ENCODE measurements around the gene GSG1L2. TPM values are rescaled to one million over a fixed set of nuclear protein-coding genes. Genes with fewer than 3 reads are reported as not detected.
A peak's percentile ranks its signal among the peaks of the same experiment; 100 is the strongest.
"Not testable (repeated sequence)": the region's sequence is repeated elsewhere in the genome, so short reads cannot be mapped to it uniquely, and the experiment has no call there.

The GSG1L2 gene
- polyA plus RNA-seq, 2 of the 4 experiments (the other 2 are of a cell fraction), result not detected

DNA sequence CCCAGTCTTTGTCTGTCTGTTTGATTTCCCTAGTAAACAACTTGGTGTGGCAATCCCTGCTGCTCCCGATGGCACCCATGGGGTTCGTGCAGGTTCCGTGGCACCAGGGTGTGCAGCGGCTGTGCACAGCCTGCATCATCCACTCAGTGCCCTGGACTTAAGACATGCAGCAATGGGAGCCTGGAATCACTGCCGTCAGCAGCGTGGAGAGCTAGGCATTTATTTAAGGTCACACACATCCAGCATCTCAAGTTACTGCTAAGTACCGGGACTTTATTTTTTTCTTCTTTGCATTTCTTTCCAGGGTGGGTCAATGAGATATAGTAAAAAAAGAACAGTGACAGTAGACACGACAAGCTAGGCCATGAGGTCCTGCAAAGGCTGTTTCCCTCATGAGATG is 33.3 kb downstream of the GSG1L2 start:
- Histone ChIP-seq H3K4me3 (no peak overlapping the region), H3K4me1 (0 out of 3 replicates have a peak, but pooled peaks cover under 1% of the 10 kb centered on the region), H3K27ac (no peak overlapping the region; a peak in 2 of 6 replicates), H3K4me2 (no peak overlapping the region), H3K9me3 (no peaks in the 10 kb centered on the region)
- DNase-seq (ENCODE audit: low read depth in 1 of 2, low spot score in 1 of 2) (no peak), FAIRE-seq (no peak), ATAC-seq (no peak)
- TF ChIP-seq HEYL (CRISPR knock-in tag; IDR thresholded peaks at IDR 0.05), result no peak
- TF ChIP-seq HDAC2 (IDR thresholded peaks at IDR 0.05), result no peak
- TF ChIP-seq, protein P1, sequence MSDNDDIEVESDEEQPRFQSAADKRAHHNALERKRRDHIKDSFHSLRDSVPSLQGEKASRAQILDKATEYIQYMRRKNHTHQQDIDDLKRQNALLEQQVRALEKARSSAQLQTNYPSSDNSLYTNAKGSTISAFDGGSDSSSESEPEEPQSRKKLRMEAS (IDR thresholded peaks at IDR 0.05), result no peak
- no peak for TF ChIP-seq RCOR1 (IDR thresholded peaks at IDR 0.05; ENCODE audit: low read depth, low read length)
- TF ChIP-seq CBX8 (IDR thresholded peaks at IDR 0.05), result no peak
- TF ChIP-seq GATA3 (IDR thresholded peaks at IDR 0.05; ENCODE audit: borderline replicate concordance), result no peak
- TF ChIP-seq, protein P2, sequence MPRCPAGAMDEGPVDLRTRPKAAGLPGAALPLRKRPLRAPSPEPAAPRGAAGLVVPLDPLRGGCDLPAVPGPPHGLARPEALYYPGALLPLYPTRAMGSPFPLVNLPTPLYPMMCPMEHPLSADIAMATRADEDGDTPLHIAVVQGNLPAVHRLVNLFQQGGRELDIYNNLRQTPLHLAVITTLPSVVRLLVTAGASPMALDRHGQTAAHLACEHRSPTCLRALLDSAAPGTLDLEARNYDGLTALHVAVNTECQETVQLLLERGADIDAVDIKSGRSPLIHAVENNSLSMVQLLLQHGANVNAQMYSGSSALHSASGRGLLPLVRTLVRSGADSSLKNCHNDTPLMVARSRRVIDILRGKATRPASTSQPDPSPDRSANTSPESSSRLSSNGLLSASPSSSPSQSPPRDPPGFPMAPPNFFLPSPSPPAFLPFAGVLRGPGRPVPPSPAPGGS (IDR thresholded peaks at IDR 0.05), result no peak
- TF ChIP-seq ATOH8 (CRISPR knock-in tag; IDR thresholded peaks at IDR 0.05; ENCODE audit: low read depth), result no peak
- TF ChIP-seq PBX3 (IDR thresholded peaks at IDR 0.05), result no peak
- TF ChIP-seq NR3C1 (IDR thresholded peaks at IDR 0.05), result no peak
- TF ChIP-seq NFE2L2 (conservative IDR thresholded peaks at IDR 0.05; ENCODE audit: low read length), result no peak
- TF ChIP-seq ESRRA (IDR thresholded peaks at IDR 0.05; ENCODE audit: borderline replicate concordance, low read length), result no peak
- TF ChIP-seq ZSCAN20 (CRISPR knock-in tag; IDR thresholded peaks at IDR 0.05), result no peak
- TF ChIP-seq SREBF2 (IDR thresholded peaks at IDR 0.05), result no peak
- TF ChIP-seq REST (IDR thresholded peaks at IDR 0.05), result no peak
- no peak for TF ChIP-seq EP300 (IDR thresholded peaks at IDR 0.05)
- no peak for TF ChIP-seq FOSL2 (IDR thresholded peaks at IDR 0.05)
- no peak for TF ChIP-seq FOSL2 (CRISPR knock-in tag; IDR thresholded peaks at IDR 0.05)
- TF ChIP-seq CBX2 (IDR thresholded peaks at IDR 0.05; ENCODE audit: borderline replicate concordance, low read depth), result no peak
- WGBS (ENCODE audit: missing lambda C conversion rate), result 89% methylated on average over 7 of the region's 8 CpGs
- ChIA-PET POLR2A (no interaction called here), CTCF (interaction anchor here (2.6 to 3.7 kb wide), 2 partner anchors 20 to 136 kb away, joined by 6 to 14 read pairs; no protein-coding TSS in a partner anchor)

GRCh38 chr17:9784544-9784943 is 37.3 kb downstream of the GSG1L2 start:
- Histone ChIP-seq H3K4me1 (0 out of 3 replicates have a peak, but pooled peaks cover 4% of the 10 kb centered on the region), H3K4me3 (no peak overlapping the region), H3K9me3 (no peaks in the 10 kb centered on the region), H3K4me2 (no peak overlapping the region), H3K27ac (no peak overlapping the region)
- peak; percentile 74 for FAIRE-seq
- WGBS (ENCODE audit: missing lambda C conversion rate), result 96% methylated on average over 2 of the region's 2 CpGs
- DNase-seq (ENCODE audit: low read depth in 1 of 2, low spot score in 1 of 2), result no peak
- no peak for ATAC-seq
- ChIA-PET POLR2A (no interaction called here), CTCF (interaction anchor here (1.4 kb wide), 1 partner anchor 16 kb away, joined by 3 read pairs; no protein-coding TSS in a partner anchor)
- TF ChIP-seq CHD4 (IDR thresholded peaks at IDR 0.05; ENCODE audit: borderline replicate concordance), result no peak
- no peak for TF ChIP-seq ESRRA (IDR thresholded peaks at IDR 0.05; ENCODE audit: borderline replicate concordance, low read length)
- TF ChIP-seq POLR2A (IDR thresholded peaks at IDR 0.05; ENCODE audit: low read length), result no peak
- TF ChIP-seq CBX2 (IDR thresholded peaks at IDR 0.05; ENCODE audit: borderline replicate concordance, low read depth), result no peak
- TF ChIP-seq RCOR1 (IDR thresholded peaks at IDR 0.05; ENCODE audit: low read depth, low read length), result no peak
- TF ChIP-seq, protein P3, sequence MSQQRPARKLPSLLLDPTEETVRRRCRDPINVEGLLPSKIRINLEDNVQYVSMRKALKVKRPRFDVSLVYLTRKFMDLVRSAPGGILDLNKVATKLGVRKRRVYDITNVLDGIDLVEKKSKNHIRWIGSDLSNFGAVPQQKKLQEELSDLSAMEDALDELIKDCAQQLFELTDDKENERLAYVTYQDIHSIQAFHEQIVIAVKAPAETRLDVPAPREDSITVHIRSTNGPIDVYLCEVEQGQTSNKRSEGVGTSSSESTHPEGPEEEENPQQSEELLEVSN (IDR thresholded peaks at IDR 0.05; ENCODE audit: borderline replicate concordance, low read depth), result no peak
- TF ChIP-seq EHMT2 (IDR thresholded peaks at IDR 0.05; ENCODE audit: low read depth), result no peak
- no peak for TF ChIP-seq ZSCAN20 (CRISPR knock-in tag; IDR thresholded peaks at IDR 0.05)
- TF ChIP-seq FOXS1 (CRISPR knock-in tag; IDR thresholded peaks at IDR 0.05), result no peak
- TF ChIP-seq CBX8 (IDR thresholded peaks at IDR 0.05), result no peak
- no peak for TF ChIP-seq HEYL (CRISPR knock-in tag; IDR thresholded peaks at IDR 0.05)
- no peak for TF ChIP-seq CHD2 (IDR thresholded peaks at IDR 0.05; ENCODE audit: low read length, partially characterized antibody)
- no peak for TF ChIP-seq NFE2L2 (conservative IDR thresholded peaks at IDR 0.05; ENCODE audit: low read length)
- no peak for TF ChIP-seq CEBPB (IDR thresholded peaks at IDR 0.05)
- no peak for TF ChIP-seq RNF2 (IDR thresholded peaks at IDR 0.05; ENCODE audit: borderline replicate concordance, low read depth)
- no peak for TF ChIP-seq HDAC2 (IDR thresholded peaks at IDR 0.05)

- H3K4me2 ChIP-seq; ATAC-seq; H3K4me1 ChIP-seq; H3K27ac ChIP-seq; H3K4me3 ChIP-seq; DNase-seq (ENCODE audit: low read depth in 1 of 2, low spot score in 1 of 2); POLR2A ChIA-PET; H3K9me3 ChIP-seq: not testable (repeated sequence)
- CTCF ChIA-PET, result interaction anchor here (1.4 kb wide), 1 partner anchor 15 kb away, joined by 3 read pairs; no protein-coding TSS in a partner anchor
- WGBS (ENCODE audit: missing lambda C conversion rate), result 77% methylated on average over 5 of the region's 5 CpGs
- FAIRE-seq, result peak; percentile 13
Observed at GRCh38 chr17:9783465-9783864, 38.4 kb downstream of the GSG1L2 start.

Data from A549 (cell line).